HL-60 (cell line): ENCODE results near the gene COX10.

ENCODE experiments used
- DNase-seq, 2 experiments: peaks; one replicate each; pipeline ENCODE4 v3.0.0-alpha.2; 2010 to 2020; ENCODE audit warnings: low read depth in 1 of 2, low spot score in 1 of 2
- H3K27ac ChIP-seq: fragments of 250-450 bp; sonication (Bioruptor Pico); replicated peaks from 2 replicates; pipeline ENCODE4 v1.5.1; 2020; ENCODE audit warnings: mild to moderate bottlenecking, moderate library complexity
- H3K27me3 ChIP-seq: fragments of 250-450 bp; sonication (Bioruptor Pico); 2 replicates; pipeline ENCODE4 v1.5.1; 2021; ENCODE audit warnings: mild to moderate bottlenecking, moderate library complexity; ENCODE audit not compliant: insufficient read depth, poor library complexity, severe bottlenecking
- H3K4me3 ChIP-seq: replicated peaks from 2 replicates; pipeline ENCODE4 v1.5.1; 2011; ENCODE audit warnings: mild to moderate bottlenecking, control low read depth, low read length; ENCODE audit not compliant: insufficient read depth
- GABPA ChIP-seq: IDR thresholded peaks from 2 replicates; pipeline ENCODE4 v1.6.1; 2012; ENCODE audit warnings: low read depth
- POLR2AphosphoS5 ChIP-seq: IDR thresholded peaks from 2 replicates; pipeline ENCODE4 v1.6.1; 2012; ENCODE audit warnings: low read depth
- SPI1 ChIP-seq: IDR thresholded peaks from 2 replicates; pipeline ENCODE4 v1.6.1; 2012; ENCODE audit warnings: low read depth, mild to moderate bottlenecking, borderline replicate concordance
- TF ChIP-seq, protein P1 (sequence below): IDR thresholded peaks from 2 replicates; pipeline ENCODE4 v1.6.1; 2012; ENCODE audit warnings: low read depth; ENCODE audit not compliant: insufficient replicate concordance
- TF ChIP-seq, protein P2 (sequence below): IDR thresholded peaks from one replicate; pipeline ENCODE4 v1.5.1; 2011; ENCODE audit warnings: low read length, control low read depth, inconsistent platforms; ENCODE audit not compliant: insufficient read depth

Gene COX10

DNA sequence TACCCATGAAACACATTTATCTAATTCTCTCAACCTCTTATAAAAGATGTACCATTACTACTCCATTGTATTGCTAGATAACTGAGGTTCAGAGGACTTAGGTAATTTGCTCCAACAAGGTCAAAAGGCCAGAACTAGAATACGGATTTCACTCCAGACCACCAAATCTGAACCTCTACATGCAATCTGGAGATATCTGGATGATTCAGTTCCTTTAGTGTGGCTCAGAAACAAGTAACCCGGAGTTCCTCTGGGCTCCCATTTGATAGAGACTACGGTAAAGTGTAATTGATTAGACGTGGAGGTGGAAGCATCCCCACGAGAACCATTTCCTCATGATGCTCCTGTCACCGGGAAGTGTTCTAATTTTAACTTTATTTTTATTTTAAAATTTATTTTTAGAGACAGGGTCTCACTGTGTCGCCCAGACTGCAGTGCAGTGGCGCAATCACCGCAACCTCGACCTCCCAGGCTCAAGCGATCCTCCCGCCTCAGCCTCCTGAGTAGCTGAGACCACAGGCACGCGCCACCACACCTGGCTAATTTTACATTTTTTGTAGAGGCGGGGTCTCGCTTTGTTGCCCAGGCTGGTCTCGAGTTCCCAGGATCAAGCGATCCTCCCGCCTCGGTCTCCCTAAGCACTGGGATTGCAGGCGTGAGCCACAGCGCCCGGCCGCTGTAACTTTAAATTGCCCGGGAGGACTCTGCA, 608 bp upstream of the COX10 start:
- peak overlapping the region; percentile 82 for H3K4me3 ChIP-seq
- peak overlapping the region; percentile 90 for H3K27ac ChIP-seq
- no peaks in the 10 kb centered on the region for H3K27me3 ChIP-seq
- no peak for DNase-seq
- TF ChIP-seq, protein P1, sequence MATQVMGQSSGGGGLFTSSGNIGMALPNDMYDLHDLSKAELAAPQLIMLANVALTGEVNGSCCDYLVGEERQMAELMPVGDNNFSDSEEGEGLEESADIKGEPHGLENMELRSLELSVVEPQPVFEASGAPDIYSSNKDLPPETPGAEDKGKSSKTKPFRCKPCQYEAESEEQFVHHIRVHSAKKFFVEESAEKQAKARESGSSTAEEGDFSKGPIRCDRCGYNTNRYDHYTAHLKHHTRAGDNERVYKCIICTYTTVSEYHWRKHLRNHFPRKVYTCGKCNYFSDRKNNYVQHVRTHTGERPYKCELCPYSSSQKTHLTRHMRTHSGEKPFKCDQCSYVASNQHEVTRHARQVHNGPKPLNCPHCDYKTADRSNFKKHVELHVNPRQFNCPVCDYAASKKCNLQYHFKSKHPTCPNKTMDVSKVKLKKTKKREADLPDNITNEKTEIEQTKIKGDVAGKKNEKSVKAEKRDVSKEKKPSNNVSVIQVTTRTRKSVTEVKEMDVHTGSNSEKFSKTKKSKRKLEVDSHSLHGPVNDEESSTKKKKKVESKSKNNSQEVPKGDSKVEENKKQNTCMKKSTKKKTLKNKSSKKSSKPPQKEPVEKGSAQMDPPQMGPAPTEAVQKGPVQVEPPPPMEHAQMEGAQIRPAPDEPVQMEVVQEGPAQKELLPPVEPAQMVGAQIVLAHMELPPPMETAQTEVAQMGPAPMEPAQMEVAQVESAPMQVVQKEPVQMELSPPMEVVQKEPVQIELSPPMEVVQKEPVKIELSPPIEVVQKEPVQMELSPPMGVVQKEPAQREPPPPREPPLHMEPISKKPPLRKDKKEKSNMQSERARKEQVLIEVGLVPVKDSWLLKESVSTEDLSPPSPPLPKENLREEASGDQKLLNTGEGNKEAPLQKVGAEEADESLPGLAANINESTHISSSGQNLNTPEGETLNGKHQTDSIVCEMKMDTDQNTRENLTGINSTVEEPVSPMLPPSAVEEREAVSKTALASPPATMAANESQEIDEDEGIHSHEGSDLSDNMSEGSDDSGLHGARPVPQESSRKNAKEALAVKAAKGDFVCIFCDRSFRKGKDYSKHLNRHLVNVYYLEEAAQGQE, result no peak
- TF ChIP-seq POLR2AphosphoS5 (no peak), GABPA (no peak), SPI1 (no peak)
- TF ChIP-seq, protein P2, sequence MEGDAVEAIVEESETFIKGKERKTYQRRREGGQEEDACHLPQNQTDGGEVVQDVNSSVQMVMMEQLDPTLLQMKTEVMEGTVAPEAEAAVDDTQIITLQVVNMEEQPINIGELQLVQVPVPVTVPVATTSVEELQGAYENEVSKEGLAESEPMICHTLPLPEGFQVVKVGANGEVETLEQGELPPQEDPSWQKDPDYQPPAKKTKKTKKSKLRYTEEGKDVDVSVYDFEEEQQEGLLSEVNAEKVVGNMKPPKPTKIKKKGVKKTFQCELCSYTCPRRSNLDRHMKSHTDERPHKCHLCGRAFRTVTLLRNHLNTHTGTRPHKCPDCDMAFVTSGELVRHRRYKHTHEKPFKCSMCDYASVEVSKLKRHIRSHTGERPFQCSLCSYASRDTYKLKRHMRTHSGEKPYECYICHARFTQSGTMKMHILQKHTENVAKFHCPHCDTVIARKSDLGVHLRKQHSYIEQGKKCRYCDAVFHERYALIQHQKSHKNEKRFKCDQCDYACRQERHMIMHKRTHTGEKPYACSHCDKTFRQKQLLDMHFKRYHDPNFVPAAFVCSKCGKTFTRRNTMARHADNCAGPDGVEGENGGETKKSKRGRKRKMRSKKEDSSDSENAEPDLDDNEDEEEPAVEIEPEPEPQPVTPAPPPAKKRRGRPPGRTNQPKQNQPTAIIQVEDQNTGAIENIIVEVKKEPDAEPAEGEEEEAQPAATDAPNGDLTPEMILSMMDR, result no peak

DNA sequence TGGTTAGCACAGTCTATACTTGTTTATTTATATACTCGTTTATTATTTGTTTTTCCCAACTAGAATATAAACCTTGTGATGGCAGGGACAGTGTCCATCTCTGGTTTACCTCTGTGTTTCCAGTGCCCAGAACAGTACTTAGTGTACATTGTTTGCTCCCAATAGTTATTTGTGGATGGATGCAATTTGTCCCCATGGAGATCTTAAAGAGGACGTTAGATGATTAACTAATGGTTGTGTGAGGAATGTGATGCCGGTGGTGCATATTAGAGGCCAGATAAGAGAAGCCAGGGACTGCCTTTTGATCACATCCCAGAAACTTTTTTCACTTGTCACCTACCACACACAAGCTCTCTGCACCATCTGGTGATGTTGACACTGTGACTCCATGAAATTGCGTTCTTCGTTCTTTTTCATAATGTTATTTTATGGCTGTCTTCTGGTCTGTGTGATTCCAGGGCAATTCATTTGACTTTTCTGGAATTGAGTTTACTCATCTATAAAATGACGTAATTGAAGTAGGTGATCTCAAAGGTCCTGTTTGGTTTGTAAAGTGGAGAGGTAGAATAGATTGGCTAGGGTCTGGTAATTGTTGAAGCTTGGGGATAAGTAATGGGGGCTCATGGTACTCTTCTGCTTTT, 1.2 kb downstream of the COX10 start:
- Histone ChIP-seq H3K27me3 (no peaks in the 10 kb centered on the region), H3K4me3 (peak overlapping the region; percentile 82), H3K27ac (no peak overlapping the region)
- TF ChIP-seq POLR2AphosphoS5 (no peak), GABPA (no peak), SPI1 (no peak)
- TF ChIP-seq, protein P1, result no peak
- TF ChIP-seq, protein P2, result no peak
- no peak for DNase-seq

DNA sequence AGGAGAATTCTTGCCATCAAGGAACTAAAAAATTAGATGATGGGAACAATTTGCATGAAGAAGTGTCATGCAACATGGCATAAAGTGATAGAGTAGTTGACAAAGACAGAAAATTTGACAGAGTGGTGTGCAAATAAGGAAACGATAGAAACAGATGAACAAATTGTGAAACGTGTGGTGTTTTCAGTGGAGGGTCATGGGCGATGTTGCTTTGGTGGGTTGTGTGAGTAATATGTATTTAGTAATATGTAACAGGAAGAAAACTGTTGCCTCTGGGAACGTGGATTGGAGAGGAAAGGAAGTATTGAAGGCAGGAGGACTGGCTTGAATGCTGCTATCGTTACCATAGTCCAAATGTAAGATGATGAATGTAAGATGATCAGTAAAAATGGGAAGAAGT, 3.6 kb downstream of the COX10 start:
- Histone ChIP-seq H3K4me3 (no peak overlapping the region), H3K27me3 (no peaks in the 10 kb centered on the region), H3K27ac (no peak overlapping the region)
- DNase-seq, result peak; percentile 28 to 38
- TF ChIP-seq POLR2AphosphoS5 (no peak), SPI1 (no peak), GABPA (no peak)
- TF ChIP-seq, protein P1, result no peak
- TF ChIP-seq, protein P2, result no peak
